NCI-H2081 (cell line): ENCODE data around the gene NIPAL3.
A peak's percentile ranks its signal among the peaks of the same experiment; 100 is the strongest.
"Not testable (repeated sequence)": the region's sequence is repeated elsewhere in the genome, so short reads cannot be mapped to it uniquely, and the experiment has no call there.

Experiments used
- DNase-seq, 2 experiments: peaks; one replicate each; lab custom pipeline; 2025; lab: John Stamatoyannopoulos, UW

NIPAL3 gene

DNA sequence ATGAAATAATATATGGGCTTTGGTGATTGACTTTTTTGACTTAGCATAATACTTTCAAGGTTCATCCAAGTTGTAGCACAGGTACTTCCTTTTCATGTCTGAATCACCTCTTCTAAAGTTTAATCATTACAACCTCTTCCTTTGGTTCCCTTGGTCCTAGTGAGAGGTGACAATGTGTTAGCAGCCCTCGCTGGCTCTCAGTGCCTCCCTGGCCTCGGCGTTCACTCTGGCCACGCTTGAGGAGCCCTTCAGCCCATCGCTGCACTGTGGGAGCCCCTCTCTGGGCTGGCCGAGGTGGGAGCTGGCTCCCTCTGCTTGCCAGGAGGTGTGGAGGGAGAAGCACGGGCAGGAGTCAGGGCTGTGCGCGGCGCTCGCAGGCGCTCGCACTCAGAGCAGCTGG lies 74.1 kb downstream of the NIPAL3 start:
- no peak for DNase-seq

DNA sequence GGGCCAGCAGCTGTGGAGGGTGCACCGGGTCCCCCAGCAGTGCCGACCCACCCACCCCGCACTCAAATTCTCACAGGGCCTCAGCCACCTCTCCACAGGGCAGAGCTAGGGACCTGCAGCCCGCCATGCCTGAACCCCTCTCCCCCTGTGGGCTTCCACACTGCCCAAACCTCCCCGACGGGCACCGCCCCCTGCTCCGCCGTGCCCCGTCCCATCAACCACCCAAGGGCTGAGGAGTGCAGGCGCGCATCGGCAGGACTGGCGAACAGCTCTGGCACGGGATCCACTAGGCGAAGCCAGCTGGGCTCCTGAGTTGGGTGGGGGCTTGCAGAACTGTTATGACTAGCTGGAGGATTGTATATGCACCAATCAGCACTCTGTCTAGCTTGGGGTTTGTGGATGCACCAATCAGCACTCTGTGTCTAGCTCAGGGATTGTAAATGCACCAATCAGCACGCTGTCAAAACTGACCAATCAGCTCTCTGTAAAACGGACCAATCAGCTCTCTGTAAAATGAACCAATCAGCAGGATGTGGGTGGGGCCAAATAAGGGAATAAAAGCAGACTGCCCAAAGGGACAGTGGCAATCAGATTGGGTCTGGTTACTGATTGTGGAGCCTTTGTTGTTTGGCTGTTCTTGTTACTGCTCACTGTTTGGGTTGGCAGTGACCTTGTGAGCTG lies 74.6 kb downstream of the NIPAL3 start:
- DNase-seq = no peak

DNA sequence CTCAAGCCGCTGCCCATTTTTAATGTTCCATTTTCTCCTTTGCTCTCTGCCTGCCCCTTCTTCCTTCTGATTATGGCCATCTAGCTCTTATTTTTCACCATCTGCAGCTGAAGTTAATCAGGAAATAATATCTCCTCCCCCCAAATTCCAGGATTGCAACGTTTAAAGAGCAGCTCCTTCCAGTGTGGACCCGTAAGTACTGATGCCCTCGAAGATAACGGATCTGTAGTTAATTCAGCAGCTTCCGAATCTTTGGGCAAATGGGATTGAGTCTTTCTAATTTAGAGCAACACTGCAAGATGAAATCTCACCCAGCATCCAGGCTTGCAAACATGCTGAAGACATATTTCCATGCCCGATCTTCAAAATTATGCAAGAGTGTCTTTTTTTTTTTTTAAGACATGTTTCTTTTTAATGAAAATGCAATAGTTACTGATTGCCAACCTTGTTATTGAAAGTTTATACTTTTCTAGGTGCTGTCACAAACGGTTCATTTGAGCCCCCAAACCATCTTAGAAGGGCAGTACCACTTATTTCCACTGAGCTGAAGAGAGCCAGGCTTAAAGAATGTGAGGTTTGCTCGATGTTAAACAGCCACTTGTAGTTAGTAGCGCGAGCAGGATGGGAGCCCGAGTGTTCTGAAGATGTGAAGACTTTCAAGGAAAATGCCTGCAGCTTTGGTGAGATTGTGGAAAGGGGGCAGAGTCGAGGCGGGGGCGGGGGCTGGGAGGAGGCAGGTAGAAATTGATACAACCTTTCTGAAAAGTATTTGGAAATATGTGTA lies 76.2 kb downstream of the NIPAL3 start:
- DNase-seq = no peak

GRCh38 chr1:24492935-24493334 lies 77.3 kb downstream of the NIPAL3 start:
- DNase-seq = not testable (repeated sequence)

DNA sequence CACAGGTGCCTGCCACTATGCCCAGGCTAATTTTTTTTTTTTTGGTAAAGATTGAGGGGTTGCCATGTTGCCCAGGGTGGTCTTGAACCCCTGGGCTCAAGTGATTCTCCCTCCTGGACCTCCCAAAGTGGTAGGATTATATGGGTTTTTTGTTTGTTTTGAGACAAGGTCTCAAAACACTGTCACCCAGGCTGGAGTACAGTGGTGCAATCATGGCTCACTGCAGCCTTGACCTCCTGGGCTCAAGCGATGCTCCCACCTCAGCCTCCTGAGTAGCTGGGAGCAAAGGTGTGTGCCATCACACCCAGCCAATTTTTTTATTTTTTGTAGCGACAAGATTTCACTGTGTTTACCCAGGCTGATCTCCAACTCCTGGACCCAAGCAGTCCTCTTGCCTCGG lies 78.2 kb downstream of the NIPAL3 start:
- no peak for DNase-seq

GRCh38 chr1:24498589-24498988 lies 83.0 kb downstream of the NIPAL3 start:
- no peak for DNase-seq

- no peak for DNase-seq
Observed at GRCh38 chr1:24500448-24501048, 84.9 kb downstream of the NIPAL3 start.

- DNase-seq = peak in 1 of 2 experiments; percentile 59
Observed at GRCh38 chr1:24501371-24502064, 85.9 kb downstream of the NIPAL3 start.

GRCh38 chr1:24502065-24502708 lies 86.6 kb downstream of the NIPAL3 start:
- peak; percentile 83 to 90 for DNase-seq

GRCh38 chr1:24502709-24503058 lies 87.1 kb downstream of the NIPAL3 start, which contains the start of gene RCAN3:
RCAN3 (plus strand) TSS chr1:24502836; CDS start chr1:24514373, 11,537 bp downstream.
- peak; percentile 94 to 97 for DNase-seq

DNA sequence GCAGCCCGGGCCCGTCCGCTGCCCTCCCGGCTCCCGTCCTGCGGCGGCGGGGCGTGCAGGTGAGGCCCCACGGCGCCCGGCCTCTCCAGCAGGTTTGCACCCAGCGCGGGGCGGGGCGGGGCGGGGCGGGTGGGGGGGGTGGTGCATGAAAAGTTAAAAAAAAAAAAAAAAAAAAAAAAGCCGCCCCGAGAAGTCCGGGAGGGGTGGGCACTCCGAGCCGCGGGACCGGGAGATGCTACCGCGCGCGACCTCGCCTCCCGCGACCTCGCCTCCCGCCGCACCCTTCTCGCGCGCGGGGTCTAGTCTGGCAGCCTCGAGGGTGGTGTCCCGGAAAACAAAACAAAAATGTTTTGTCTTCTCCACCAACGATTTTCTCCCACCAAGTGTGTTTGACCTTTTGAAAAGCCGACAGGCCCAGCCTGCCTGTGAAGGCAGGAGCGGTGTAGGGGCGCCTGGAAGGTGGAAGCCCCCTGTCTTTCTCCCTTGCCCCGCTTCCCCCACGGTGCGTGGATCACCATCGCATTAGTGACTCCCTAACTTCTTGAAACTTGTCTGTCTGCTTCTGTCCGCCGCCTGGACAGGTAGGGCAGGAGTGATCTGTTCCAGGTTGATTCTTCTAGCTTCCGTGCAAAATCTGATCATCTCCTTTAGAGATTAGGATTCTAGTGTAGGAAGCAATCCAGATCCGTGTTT lies 87.6 kb downstream of the NIPAL3 start:
- DNase-seq = peak in 1 of 2 experiments; percentile 33

GRCh38 chr1:24503870-24504523 lies 88.4 kb downstream of the NIPAL3 start:
- DNase-seq = no peak

GRCh38 chr1:24504560-24504959 lies 89.0 kb downstream of the NIPAL3 start:
- no peak for DNase-seq

GRCh38 chr1:24505816-24506215 lies 90.2 kb downstream of the NIPAL3 start:
- peak in 1 of 2 experiments; percentile 20 for DNase-seq

DNA sequence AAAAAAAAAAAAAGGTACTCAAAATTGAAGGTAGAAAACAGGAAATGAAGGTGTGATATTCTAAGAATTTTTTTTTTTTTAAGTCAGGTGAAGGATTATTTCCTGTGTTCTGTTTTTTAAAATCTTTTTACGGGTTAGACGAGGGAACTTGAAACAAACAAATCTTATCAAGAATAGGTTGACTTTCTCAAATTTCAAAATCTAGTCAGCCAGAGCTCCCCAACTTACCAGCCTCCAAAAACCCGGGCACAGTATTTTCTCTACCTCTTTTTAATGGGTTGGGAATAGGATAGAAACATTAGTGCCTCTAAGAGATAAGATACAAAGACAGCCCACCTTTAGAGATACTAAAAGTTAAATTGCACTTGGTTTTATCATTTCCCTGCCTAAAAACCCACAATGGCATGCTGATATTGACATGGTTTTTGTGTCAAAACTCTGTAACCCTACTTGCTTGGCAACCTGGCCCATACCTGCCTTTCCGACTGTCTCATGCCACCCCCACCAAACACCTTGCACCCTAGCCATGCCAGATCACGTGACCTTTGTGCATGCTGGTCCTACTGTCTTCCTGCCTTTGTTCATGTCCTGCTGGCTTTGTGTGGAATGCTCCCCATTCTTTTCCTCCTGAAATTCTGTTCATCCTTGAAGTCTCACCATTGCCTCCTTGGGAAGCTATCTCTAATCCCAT lies 91.2 kb downstream of the NIPAL3 start:
- peak in 1 of 2 experiments; percentile 44 for DNase-seq

DNA sequence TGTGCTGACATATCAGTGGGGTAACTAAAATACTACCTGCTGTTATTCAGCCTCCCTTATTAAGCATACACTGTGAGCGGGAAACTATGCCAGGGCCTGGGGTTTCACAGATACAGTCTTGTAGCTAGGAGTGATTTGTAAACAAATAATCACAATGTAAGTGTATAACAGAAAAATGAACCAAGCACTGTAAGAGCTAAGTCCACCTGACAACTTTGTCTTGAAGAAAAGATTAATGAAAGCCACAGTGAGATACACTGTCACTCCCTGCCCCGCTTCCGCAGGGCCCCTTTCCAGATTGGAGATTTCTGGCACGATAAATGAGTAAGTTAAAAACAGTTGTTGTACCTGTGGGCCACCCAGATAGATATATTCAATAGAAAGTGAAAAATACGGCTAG lies 91.8 kb downstream of the NIPAL3 start:
- DNase-seq = peak in 1 of 2 experiments; percentile 44

DNA sequence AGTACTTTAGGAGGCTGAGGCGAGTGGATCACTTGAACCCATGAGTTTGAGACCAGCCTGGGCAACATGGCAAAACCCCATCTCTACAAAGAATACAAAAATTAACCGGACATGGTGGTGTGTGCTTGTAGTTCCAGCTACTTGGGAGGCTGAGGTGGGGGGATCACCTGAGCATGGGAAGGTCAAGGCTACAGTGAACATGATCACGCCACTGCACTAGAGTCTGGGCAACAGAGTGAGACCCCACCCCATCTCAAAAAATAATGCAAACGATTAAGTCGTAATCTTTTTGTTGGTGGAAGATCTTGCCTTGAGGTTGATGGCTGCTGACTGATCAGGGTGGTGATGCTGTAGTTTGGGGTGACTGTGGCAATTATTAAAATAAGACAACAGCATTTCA lies 93.3 kb downstream of the NIPAL3 start:
- DNase-seq = no peak

GRCh38 chr1:24513706-24514105 lies 98.1 kb downstream of the NIPAL3 start:
- DNase-seq = no peak

GRCh38 chr1:24514946-24515345 lies 99.3 kb downstream of the NIPAL3 start:
- no peak for DNase-seq

DNA sequence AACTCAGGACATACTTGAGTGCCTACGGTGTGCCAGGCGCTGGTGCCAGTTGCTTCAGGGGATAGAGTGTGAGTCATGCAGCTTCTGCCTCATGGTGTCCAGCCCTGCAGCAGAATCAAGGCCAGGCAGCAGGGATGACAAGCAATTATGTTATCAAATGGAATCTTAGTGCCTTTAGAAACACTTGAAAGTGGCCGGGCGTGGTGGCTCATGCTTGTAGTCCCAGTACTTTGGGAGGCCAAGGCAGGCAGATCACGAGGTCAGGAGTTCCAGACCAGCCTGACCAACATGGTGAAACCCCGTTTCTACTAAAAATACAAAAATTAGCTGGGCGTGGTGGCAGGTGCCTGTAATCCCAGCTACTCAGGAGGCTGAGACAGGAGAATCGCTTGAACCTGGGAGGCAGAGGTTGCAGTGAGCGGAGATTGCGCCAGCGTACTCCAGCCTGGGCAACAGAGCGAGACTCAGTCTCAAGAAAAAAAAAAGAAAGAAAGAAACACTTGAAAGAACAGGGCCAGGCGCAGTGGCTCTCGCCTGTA lies 100.1 kb downstream of the NIPAL3 start:
- not testable (repeated sequence) for DNase-seq
